ENCODE results near the gene RAB27A. TPM values are rescaled to one million over a fixed set of nuclear protein-coding genes. Genes with fewer than 3 reads are reported as not detected.

The RAB27A gene
- total RNA-seq, 1 experiment from 2014 or later, result 4.7 TPM

- TF ChIP-seq NFYB (CRISPR knock-in tag; conservative IDR thresholded peaks at IDR 0.05; ENCODE audit: low read depth) (no peak), ZNF232 (CRISPR knock-in tag; IDR thresholded peaks at IDR 0.05) (no peak), MXD4 (CRISPR knock-in tag; IDR thresholded peaks at IDR 0.05; ENCODE audit: borderline replicate concordance) (no peak), IRF2 (CRISPR knock-in tag; IDR thresholded peaks at IDR 0.05; ENCODE audit: borderline replicate concordance, low read depth) (no peak), ATF1 (CRISPR knock-in tag; IDR thresholded peaks at IDR 0.05) (no peak), ZNF396 (CRISPR knock-in tag; IDR thresholded peaks at IDR 0.05; ENCODE audit: borderline replicate concordance) (no peak), ZNF138 (CRISPR knock-in tag; conservative IDR thresholded peaks at IDR 0.05) (no peak)
These were observed 22.0 kb downstream of the RAB27A start (continued) for GRCh38 chr15:55267401-55268175.

- H3K4me1 Mint-ChIP-seq, result no peaks in the 10 kb centered on the region; the same call in 1 of the 2 replicates
These were observed 23.1 kb downstream of the RAB27A start for GRCh38 chr15:55266547-55266946.

GRCh38 chr15:55260562-55261131 lies 29.0 kb downstream of the RAB27A start:
- H3K27me3 Mint-ChIP-seq (ENCODE audit: low read depth), result no peaks in the 10 kb centered on the region; the same call in 1 of the 2 replicates
- CTCF ChIA-PET, result no interaction called here
- no peak for DNase-seq (ENCODE audit: low spot score)
- H3K4me1 Mint-ChIP-seq, result no peaks in the 10 kb centered on the region; the same call in 1 of the 2 replicates
- no peak overlapping the region for H3K4me3 Mint-ChIP-seq
- no peak for ATAC-seq
- no peak overlapping the region for H3K27ac Mint-ChIP-seq
- H3K36me3 Mint-ChIP-seq, result no peaks in the 10 kb centered on the region
- POLR2A ChIA-PET, result no interaction called here
- H3K9me3 Mint-ChIP-seq, result peaks cover 5% of the 10 kb centered on the region; the same call in 1 of the 2 replicates
- TF ChIP-seq ZNF425 (CRISPR knock-in tag; conservative IDR thresholded peaks at IDR 0.05) (no peak), RELA (CRISPR knock-in tag; IDR thresholded peaks at IDR 0.05; ENCODE audit: borderline replicate concordance) (no peak), FOXK1 (CRISPR knock-in tag; IDR thresholded peaks at IDR 0.05) (no peak), ZNF512 (CRISPR knock-in tag; IDR thresholded peaks at IDR 0.05; ENCODE audit: borderline replicate concordance) (no peak), TP53 (CRISPR knock-in tag; IDR thresholded peaks at IDR 0.05) (no peak), USF2 (CRISPR knock-in tag; IDR thresholded peaks at IDR 0.05) (no peak)

More at GRCh38 chr15:55266547-55266946, 23.1 kb downstream of the RAB27A start:
- POLR2A ChIA-PET, result no interaction called here
- TF ChIP-seq MLX (CRISPR knock-in tag; IDR thresholded peaks at IDR 0.05) (no peak), ZNF232 (CRISPR knock-in tag; IDR thresholded peaks at IDR 0.05) (no peak), RORB (CRISPR knock-in tag; IDR thresholded peaks at IDR 0.05) (no peak), ERG (CRISPR knock-in tag; IDR thresholded peaks at IDR 0.05) (no peak), AR (CRISPR knock-in tag; IDR thresholded peaks at IDR 0.05) (no peak), FOXJ3 (CRISPR knock-in tag; IDR thresholded peaks at IDR 0.05; ENCODE audit: borderline replicate concordance) (no peak)
- H3K4me3 Mint-ChIP-seq, result no peak overlapping the region
- no peaks in the 10 kb centered on the region for H3K9me3 Mint-ChIP-seq
- no peak for DNase-seq (ENCODE audit: low spot score)
- CTCF ChIA-PET, result interaction anchor here (1.0 kb wide), 1 partner anchor 169 kb away, joined by 3 read pairs; no protein-coding TSS in a partner anchor
- H3K27me3 Mint-ChIP-seq (ENCODE audit: low read depth), result no peaks in the 10 kb centered on the region
- H3K27ac Mint-ChIP-seq, result no peak overlapping the region; the same call in 1 of the 2 replicates
- no peak for ATAC-seq
- no peaks in the 10 kb centered on the region for H3K36me3 Mint-ChIP-seq
